ENCODE results near the gene UPP1.

DNA sequence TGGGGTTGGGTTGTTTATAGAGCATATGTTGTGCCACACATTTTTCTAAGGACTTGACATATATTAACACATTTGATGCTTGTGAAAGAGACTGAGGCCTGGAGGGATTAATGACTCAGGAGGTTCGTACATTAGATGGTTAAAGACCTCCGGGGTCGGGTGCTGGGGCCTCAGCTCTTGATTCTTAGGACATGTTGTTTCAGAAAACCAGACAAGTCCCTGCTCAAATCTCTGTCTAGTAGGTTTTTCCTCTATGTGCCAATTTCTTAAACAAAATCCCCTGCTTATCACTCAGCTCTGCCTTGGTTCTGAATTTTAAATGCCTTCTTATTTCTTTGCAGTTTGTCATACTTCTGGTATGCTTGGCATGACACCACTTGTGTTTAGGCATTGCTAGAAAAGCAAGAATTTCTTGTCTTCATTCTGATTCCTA lies 5.8 kb downstream of the UPP1 start:
- TF ChIP-seq GATA3 (IDR thresholded peaks at IDR 0.05; ENCODE audit: low read depth, low read length) = no peak
- TF ChIP-seq GATA2 (IDR thresholded peaks at IDR 0.05; ENCODE audit: low read depth, low read length) = no peak
